ENCODE results near the gene RRBP1.

GRCh38 chr20:17690144-17690543, 8.1 kb upstream of the RRBP1 start:
- TF ChIP-seq CTCF (IDR thresholded peaks at IDR 0.05; ENCODE audit: borderline replicate concordance, extremely low read depth, low read length, poor library complexity, severe bottlenecking) (no peak), EZH2 (IDR thresholded peaks at IDR 0.05; ENCODE audit: borderline replicate concordance, low read depth, low read length, severe bottlenecking) (no peak)
